Glomerular visceral epithelial cell (primary cell): ENCODE measurements around the gene COPS7B.
"Not testable (repeated sequence)": the region's sequence is repeated elsewhere in the genome, so short reads cannot be mapped to it uniquely, and the experiment has no call there.

Experiments
- DNase-seq: peaks from one replicate; pipeline ENCODE4 v3.0.0-alpha.2; 2016; ENCODE audit errors: extremely low spot score

COPS7B gene

DNA sequence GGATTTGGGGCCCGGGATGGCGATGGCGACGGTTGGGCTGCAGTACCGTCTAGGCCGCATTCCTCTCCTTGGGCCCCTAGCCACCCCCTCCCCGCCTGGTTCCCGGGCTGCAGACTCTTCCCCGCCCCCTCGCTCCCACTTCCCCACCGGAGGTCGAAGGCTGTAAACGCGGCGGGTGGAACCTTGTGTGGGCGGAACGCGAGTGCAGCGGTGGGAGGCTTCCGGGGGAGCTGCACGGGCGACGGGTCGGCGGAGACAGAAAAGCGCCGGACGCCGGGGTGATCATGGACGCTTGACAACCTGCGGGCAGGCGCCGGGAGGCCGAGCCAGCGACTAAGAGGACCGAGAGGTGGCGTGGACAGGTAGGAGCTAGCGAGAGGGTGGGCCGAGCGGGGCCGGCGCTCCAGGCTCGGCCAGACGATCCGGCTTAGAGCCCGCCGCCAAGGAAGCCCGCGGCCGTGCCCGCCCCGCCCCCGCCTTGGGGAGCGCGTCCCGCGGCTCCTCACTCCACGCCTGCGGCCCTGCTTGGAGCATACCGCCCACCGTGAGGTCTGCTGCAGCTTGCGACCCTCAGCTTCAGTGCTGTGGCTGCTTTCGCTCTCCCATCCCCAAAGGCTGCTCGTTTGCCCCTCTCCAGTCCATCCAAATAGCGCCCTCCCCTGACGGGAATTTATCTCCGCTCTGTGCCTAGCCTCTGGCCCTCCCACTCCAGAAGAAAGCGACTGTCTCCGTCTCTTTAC lies at the start of gene COPS7B:
Gene COPS7B, plus strand, starts transcription at position 269 of the 740 bp plus-strand sequence. CDS start 2,126 bp downstream, outside the sequence.
- peak; percentile 78 for DNase-seq

DNA sequence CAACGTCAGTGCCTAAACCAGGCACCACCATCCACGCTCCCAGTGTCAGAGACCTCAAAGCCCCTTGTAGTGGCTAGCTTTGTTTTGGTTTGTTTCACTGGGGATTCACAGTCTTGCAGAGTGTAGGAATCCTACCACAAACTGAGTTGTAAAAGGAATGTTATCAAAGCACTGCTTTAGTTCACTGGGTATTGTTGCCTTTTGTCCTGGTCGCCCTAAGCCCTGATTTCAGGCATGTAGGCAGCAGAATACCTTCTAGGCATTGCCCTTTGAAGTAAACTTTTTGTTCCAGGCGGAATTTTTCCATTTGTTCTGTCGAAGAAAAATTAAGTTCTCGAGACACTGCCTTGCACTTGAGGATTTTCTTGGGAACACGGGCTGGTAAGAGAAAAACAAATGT lies 48.5 kb upstream of the COPS7B start:
- no peak for DNase-seq

DNA sequence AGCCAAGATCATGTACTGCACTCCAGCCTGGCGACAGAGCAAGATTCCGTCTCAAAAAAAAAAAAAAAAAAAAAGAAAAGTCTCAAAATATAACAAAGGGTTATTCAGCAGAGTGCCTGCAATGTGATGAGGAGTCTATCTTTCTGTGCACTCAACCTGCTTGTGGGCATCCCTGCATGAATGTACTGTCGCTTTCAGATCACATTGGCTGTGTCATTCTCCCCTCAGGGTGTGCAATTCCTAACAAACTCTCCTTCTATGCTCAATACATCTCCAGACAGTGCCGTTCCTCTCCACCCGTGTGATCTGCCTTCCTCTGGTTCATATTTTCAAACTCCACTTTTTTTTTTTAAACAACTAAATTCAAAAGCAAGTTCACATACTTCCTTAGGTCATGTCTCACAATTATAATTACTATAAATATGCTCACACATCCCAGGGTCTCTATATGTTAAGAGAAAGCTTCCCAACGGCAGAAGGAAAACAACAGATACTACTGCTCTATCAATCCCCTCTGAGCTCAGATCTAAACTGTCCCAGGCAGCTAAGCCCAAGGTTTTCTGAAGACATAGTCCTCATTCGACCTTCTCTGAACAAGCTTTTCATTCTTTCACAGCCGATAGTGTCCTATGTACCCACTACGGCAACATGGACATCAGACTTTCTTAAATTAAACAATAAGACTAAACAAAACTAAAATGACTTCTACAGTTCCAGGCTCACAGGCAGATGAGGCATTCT lies 42.7 kb upstream of the COPS7B start:
- DNase-seq = no peak

DNA sequence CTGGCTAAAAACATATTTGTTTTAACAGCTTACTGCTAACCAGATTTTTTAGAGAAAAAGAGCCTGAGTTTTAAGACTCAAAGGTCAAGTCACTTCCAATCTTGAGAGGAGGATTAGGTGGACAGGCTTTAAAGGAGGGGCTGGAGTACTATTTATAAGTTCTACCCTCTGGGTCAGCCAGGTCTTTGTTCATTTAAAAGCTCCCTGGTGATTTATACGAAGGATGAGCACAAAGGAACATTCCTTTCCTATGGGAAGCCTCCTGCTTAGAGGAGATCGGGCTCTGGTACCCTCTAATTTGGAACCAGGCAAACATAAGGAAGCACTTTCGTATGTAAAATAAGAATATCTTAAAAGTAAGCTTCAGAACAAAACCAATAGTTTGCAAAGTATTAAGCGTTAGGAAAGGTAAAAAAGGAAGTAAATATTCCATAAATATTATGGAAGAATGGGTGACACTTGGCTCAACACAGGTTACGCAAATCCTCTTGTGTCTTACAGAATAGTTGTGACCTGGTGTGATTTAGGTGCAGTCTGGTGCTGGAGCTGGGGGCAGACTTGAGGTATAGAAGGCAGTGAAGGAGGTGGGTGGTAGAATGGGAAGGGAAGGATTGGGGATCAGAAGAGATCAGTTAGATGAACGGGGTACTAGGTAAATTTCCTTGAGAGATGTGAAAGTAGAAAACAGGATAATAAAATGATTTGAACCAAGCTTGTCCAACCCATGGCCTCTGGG lies 40.8 kb upstream of the COPS7B start:
- no peak for DNase-seq

DNA sequence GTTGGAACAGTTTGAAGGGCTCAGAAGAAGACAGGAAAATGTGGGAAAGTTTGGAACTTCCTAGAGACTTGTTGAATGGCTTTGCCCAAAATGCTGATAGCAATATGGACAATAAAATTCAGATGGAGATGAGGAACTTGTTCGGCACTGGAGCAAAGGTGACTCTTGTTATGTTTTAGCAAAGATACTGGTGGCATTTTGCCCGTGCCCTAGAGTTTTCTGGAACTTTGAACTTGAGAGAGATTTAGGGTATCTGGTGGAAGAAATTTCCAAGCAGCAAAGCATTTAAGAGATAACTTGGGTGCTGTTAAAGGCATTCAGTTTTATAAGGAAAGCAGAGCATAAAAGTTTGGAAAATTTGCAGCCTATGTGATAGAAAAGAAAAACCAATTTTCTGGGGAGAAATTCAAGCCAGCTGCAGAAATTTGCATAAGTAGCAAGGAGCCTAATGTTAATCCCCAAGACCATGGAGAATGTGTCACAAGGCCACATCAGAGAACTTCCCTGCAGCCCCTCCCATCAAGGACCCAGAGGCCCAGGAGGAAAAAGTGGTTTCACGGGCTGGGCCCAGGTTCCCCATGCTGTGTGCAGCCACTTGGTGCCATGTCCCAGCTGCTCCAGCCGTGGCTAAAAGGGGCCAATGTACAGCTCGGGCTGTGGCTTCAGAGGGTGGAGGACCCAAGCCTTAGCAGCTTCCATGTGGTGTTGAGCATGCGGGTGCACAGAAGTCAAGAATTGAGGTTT lies 37.9 kb upstream of the COPS7B start:
- not testable (repeated sequence) for DNase-seq

DNA sequence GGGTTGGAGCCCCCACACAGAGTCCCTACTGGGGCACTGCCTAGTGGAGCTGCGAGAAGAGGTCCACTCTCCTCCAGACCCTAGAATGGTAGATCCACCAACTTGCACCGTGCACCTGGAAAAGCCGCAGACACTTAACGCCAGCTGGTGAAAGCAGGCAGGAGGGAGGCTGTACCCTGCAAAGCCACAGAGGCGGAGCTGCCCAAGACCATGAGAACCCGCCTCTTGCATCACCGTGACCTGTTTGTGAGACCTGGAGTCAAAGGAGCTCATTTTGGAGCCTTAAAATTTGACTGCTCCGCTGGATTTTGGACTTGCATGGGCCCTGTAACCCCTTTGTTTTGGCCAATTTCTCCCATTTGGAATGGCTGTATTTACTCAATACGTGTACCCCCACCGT lies 37.2 kb upstream of the COPS7B start:
- not testable (repeated sequence) for DNase-seq

DNA sequence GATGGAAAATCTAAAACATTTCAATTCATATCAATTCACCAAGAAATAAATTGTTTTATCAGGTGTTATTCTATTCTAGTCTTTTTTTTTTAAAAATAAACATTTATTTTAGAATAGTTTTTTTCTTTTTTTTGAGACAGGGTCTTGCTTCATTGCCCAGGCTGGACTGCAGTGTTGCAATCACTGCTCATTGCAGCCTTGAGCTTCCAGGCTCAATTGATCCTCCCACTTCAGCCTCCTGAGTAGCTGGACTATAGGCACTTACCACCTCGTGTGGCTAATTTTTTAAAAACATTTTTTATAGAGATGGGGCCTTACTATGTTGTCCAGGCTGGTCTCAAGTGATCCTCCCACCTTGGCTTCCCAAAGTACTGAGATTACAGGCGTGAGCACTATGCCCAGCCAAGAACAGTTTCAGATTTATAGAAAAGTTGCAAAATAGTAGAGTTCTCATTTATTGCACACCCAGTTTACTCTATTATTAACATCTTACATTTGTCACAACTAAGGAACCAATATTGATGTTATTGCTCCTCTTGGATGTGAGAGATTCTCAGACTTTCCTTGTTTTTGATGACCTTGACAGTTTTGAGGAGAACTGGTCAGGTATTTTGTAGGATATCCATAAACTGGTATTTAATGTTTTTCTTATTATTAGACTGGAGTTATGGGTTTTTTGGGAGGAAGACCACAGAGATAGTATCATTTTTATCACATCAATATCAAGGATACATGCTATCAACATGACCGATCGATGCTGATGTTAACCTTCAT lies 35.0 kb upstream of the COPS7B start:
- DNase-seq = no peak

DNA sequence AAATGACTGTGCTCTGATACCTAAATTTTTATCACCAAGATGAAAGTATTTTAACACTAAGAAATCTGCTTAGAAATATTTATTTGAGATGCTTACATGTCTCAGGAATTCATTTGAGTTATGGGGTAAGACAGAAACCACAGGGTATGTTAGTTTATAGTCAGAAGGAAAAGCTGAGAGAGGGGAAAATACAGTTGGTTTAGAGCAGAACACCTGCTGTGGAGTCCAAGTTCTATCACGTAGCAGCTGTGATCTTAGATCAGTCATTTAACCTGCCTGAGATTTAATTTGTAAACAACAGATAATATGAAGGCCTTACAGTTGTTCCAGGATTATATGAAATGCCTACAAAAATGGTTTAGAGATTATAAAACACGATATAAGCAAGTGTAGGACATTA lies 34.2 kb upstream of the COPS7B start:
- no peak for DNase-seq

DNA sequence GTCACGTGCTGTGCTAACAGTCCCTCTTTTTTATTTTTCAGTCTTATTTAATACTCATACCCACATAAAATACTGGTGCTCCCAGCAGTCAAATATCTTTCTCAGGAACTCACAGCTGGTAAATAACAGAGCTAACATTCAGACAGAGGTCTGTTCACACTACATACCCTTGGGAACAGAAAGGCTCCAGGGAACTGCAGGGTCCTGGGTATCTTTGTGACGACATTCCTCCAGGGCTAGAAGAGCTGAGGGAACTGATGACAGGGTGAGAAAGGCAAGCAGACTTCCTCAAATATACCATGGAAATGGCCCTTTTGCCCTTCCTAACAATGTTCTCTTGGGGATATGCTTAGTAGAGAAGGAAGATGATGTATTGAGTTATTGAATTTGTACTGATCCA lies 24.5 kb upstream of the COPS7B start:
- no peak for DNase-seq

DNA sequence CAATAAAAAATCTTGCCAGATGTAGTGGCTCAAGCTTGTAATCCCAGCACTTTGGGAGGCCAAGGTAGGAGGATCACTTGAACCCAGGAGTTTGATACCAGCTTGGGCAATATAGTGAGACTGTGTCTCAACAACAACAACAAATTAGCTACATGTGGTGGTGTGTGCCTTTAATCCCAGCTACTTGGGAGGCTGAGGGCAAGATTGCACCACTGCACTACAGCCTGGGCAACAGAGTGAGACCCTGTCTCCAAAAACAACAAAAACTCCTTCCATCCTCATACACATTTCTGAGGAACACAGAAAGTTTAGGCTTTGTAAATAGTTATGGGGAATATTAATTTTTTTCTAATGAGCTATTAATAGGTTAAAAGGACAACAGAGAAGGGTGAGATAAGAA lies 22.1 kb upstream of the COPS7B start:
- no peak for DNase-seq

DNA sequence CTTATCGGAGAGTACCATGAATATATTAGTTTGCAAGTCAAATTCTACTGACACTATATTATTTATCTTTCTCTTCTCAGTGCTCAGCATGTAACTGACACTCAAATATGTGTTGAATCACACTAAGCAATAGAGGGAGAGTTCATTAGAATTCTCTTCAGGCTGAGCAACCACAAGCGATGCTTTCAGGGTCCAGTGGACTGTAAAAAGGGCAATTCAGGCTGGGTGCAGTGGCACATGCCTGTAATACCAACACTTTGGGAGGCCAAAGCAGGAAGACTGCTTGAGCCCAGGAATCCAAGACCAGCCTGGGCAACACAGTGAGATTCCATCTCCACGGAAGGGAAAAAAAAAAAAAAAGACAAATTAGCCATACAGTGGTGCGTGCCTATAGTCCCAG lies 21.5 kb upstream of the COPS7B start:
- peak; percentile 85 for DNase-seq

DNA sequence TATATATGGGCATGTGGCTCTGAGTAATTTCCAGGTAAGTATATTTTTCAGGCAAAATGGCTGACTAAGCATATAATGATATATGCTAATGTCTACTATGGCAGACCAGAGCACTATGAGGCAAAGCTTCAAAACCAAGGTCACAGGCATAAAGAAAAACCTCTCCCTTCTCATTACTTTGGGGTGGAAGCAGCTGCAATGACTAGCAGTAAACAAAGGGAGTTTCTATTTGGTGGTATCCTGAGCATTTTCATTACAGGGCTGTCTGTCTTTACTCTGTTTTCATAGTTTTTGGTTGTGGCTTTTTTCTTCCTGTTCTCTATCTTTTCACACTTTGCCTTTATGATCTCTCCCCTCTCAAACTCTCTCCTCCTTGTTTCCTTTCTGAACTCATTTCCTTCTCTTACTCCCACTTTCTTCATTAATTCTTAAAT lies 20.7 kb upstream of the COPS7B start:
- no peak for DNase-seq

DNA sequence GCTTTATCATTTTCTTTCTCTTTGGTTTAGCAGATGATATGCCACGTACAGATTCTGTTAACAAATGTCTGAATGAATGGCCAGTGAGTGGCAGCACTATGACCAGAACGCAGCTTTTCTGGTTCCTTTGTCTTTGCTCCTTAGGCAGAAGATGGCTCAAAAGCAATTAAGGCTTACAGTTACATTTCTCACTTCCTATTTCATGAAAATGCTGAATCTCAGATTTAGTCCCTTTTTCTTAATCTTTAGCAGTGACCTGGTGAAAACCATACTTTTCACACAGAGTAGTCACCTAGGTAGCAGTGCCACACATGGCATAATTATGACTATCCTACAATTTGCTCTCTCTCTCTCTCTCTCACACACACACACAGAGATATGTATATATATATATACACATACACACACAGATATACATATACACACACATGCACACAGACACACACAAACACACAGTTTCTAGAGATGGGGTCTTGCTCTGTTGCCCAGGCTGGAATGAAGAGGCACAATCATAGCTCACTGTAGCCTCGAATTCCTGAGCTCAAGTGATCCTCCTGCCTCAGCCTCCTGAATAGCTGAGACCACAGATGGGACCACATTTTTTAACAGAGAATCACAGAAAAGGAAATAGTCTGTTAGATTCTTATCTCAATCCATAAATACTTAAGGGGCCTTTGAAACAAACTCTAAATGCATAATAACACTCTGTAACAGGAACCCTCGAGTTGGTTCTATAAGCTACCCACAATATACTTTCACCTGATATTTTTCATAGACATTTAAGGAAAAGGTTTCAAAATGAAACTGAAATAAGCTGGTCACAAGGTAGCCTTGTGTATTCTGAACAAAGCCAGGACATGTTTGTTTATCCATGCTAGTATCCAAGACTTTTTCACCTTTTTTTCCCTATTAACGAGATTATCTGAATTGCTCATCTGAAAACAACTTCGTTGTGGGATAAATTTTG lies 16.8 kb upstream of the COPS7B start:
- DNase-seq = no peak

DNA sequence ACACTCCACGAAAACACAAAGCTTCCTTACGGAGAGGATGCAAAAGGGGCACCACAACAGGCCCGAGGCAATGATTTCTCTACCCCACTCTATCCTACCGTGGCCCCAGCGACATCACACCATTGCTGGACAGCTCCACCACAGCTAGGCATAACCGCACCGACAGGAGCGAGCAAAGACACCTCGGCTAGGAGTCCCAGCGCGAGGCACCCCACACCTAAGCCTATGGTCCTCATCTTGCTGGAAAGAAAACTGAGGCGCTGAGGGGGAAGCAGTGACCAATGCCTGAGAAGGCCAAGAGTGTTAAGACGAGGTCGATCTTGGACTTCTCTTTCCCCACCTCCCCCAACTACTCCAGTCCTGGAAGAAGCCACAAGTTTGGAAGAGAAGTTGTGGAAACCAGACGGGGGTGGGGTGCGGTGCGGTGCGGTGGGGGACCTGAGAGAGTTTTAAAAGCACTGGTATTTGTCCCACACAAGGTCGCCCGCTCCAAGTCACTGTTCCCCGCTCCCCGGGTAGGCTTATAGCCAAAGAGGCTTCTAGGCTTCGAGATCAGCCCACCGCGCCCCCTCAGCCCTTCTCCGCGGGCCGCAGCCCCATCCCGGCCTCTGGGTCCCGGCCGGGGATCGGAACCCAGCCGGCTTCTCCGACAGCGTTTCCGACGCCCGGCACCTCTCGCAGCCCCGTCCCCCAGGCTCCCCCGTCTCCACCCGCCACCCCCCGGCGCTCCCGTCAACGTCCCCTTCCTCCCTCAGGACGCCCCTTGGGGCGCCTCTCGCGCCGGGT lies 5.9 kb upstream of the COPS7B start:
- peak; percentile 24 for DNase-seq

DNA sequence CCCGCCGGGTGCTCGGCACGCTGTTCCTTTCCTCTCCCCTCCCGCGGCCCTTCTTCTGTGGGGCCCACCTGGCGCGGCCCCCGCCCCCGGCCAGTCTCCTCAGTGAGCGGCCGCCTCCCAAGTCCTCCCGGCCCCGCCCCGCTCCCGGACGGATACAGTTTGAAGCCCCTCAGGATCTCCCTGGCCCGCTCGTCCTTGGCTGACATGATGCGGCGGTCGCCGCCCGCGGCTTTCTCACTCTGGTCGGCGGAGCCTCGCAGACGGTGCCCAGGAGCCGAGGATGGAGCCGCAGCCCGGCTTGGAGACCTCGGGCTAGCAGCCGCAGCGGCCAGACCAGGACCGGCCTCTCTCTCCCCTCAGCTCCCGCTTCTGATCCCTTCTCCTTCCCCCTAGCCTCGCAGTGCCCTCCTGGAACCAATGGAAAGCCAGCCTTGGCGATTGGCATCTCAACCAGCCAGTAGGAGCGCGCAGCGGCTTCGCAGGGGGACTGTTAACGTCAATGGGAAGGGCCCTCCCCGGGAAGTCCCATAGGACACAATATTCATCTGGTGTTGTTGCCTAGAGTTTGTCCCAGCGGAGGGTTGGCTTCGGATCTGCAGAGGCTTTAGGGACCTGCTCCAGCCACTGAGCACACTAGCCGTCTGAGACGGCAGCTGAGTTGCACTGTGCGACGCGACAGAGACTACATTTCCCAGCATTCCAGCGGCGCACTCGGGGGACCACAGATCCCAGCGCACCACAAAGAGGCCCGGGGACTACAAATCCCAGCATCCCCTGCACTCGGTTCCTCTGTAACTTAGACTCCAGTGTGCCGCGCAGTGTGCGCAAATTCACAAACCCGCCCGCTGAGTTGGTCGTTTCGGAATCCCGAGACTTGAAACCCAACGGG lies 5.1 kb upstream of the COPS7B start, which contains the start of gene PDE6D:
Gene PDE6D, minus strand, starts transcription at position 374 of the 889 bp plus-strand sequence. Its CDS starts 168 bp downstream, at position 206.
- DNase-seq = peak; percentile 99

DNA sequence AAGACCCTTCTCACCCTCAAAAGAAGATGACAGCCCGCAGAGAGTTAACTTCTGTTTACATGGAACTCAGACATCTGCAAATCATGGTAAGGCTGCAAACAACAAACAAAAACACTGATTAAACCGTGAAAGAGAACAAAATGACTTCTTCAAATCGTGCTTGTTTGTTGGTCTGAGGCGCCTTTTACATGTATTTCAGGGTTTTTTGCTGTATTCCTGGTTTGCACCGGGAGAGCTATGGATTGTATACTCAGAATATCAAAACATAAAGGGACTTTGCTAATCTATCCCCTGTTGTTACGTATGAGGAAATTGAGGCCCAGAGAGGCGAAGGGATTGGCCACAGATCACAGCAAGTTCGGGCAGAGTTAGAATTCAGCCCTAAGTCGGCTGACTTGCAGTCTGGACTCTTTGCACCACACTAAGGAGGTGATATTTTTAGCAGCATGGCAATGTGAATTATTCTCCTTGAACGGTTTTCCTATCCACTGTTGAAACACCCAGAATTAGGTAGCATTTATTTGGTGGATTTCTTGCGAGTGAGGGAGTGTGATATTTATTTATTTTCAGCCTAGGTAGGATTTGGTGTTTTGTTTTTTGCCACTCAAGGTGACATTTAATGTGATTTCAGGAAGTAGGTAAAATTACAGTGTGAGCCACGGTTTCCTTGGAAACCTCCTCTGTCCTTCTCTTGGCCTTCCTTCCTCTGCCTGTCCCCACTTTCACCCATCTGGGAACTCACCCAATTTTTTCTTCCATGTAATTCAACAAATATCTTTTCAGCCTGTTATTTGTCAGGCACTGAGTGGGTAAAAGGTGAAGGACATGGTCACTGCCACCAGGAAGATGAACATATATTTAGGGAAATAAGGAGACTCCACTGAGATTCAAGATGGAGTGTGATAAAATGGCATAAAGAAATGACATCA lies 4.2 kb upstream of the COPS7B start:
- DNase-seq = peak; percentile 25

DNA sequence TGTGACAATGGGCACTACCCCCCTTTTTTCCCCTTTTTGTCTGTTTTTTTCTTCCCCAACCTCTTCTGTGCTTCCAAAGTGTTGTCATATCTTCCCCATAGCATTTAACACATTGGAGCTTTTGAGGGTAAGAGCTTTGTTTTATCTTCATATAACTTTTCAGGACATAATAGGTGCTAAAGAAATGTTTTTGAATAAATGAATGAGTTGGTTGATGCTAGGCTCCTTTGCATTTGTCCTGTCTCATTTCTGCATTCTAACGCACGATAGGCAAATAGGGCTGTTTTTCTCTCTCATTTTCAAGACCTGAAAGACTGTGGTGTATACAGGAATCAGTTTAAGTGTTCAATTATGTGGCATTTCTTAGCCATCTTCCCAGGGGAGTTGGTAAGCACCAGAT lies 832 bp upstream of the COPS7B start:
- no peak for DNase-seq
